GM12878 (cell line): ENCODE measurements around the gene QRFP. TPM values are rescaled to one million over a fixed set of nuclear protein-coding genes. Genes with fewer than 3 reads are reported as not detected.

Experiments used
- ATAC-seq: fragments of 200-7000 bp; cut with Tn5 transposase; 3 replicates; pipeline ENCODE4 v1.9.1; 2020; ENCODE audit warnings: mild to moderate bottlenecking, moderate library complexity
- BruUV-seq: library from RNA; stranded (reverse); fragments of 400-500 nt; replicated peaks from 2 replicates; lab custom pipeline; 2021; lab: Mats Ljungman, UMichigan
- CTCF ChIA-PET: fragments of 300-600 bp; sonication (Branson Sonifier 250); formaldehyde crosslinking; extraction: SDS; loops from one replicate; lab custom pipeline; 2021; ENCODE audit warnings: inconsistent platforms; lab: Yijun Ruan, JAX
- POLR2A ChIA-PET: fragments of 350-600 bp; formaldehyde crosslinking; extraction: SDS; loops from one replicate; lab custom pipeline; 2021; ENCODE audit warnings: inconsistent platforms; lab: Charles Lee
- RAD21 ChIA-PET: fragments of 300-600 bp; sonication (Branson Sonifier 250); formaldehyde crosslinking; loops from one replicate; lab custom pipeline; 2023; ENCODE audit warnings: antibody characterized with exemption; ENCODE audit not compliant: unreplicated experiment; lab: Charles Lee
- SMC1A ChIA-PET: fragments of 300-600 bp; sonication (Branson Sonifier 250); formaldehyde crosslinking; loops from one replicate; lab custom pipeline; 2023; ENCODE audit not compliant: unreplicated experiment, uncharacterized antibody; lab: Charles Lee
- DNase-seq: peaks from one replicate; pipeline ENCODE4 v3.0.0-alpha.2; 2011; ENCODE audit warnings: low read depth, low spot score
- FAIRE-seq: peaks from 3 replicates; lab custom pipeline; 2011; peaks lifted over from hg19 to GRCh38; lab: Jason Lieb, UNC
- H2AFZ ChIP-seq: 2 replicates; pipeline ENCODE4 v1.6.0; 2011; ENCODE audit warnings: low read depth, low read length, control low read depth; ENCODE audit not compliant: control insufficient read depth
- H3K27ac ChIP-seq: 2 replicates; pipeline ENCODE4 v1.5.1; 2011; ENCODE audit warnings: control low read depth; ENCODE audit not compliant: control insufficient read depth, insufficient read depth
- H3K27me3 ChIP-seq, 2 experiments: replicated peaks in 1 of 2; 2 replicates each; pipeline versions ENCODE4 v1.6.0 to v1.6.1; 2011; ENCODE audit warnings: low read length in 1 of 2; ENCODE audit not compliant: control insufficient read depth in 2 of 2, insufficient read depth in 2 of 2
- H3K36me3 ChIP-seq, 2 experiments: 2 replicates each; pipeline ENCODE4 v1.5.1; 2011; ENCODE audit warnings: low read length in 1 of 2; ENCODE audit not compliant: control insufficient read depth in 2 of 2, insufficient read depth in 2 of 2
- H3K4me1 ChIP-seq: 2 replicates; pipeline ENCODE4 v1.6.1; 2011; ENCODE audit warnings: mild to moderate bottlenecking, low read length, moderate library complexity, mixed read lengths; ENCODE audit not compliant: control insufficient read depth, insufficient read depth
- H3K4me2 ChIP-seq: 2 replicates; pipeline ENCODE4 v1.6.0; 2011; ENCODE audit warnings: control low read depth; ENCODE audit not compliant: control insufficient read depth, insufficient read depth
- H3K4me3 ChIP-seq: fragments of 200-600 bp; sonication (generic); 2 replicates; pipeline ENCODE4 v1.5.1; 2016
- H3K79me2 ChIP-seq: 2 replicates; pipeline ENCODE4 v1.6.0; 2011; ENCODE audit warnings: low read length; ENCODE audit not compliant: control insufficient read depth, insufficient read depth
- H3K9ac ChIP-seq: 2 replicates; pipeline ENCODE4 v1.8.0; 2011; ENCODE audit warnings: low read length, control low read depth, mixed read lengths; ENCODE audit not compliant: control insufficient read depth, insufficient read depth
- H3K9me3 ChIP-seq: replicated peaks from 3 replicates; pipeline ENCODE4 v1.5.1; 2011; ENCODE audit warnings: mild to moderate bottlenecking, low read length; ENCODE audit not compliant: control insufficient read depth, insufficient read depth
- H4K20me1 ChIP-seq: 2 replicates; pipeline ENCODE4 v1.6.0; 2011; ENCODE audit not compliant: control insufficient read depth, insufficient read depth
- ASH2L ChIP-seq: fragments of 300-600, 200-600 bp; sonication (generic); IDR thresholded peaks from 2 replicates; pipeline ENCODE4 v1.6.1; 2017; ENCODE audit warnings: low read depth, mild to moderate bottlenecking, borderline replicate concordance
- EP300 ChIP-seq, 2 experiments: fragments of 150-350 bp in 1 of 2; IDR thresholded peaks; 2 replicates each; pipeline ENCODE4 v1.6.1; 2011 to 2012; ENCODE audit warnings: low read depth in 2 of 2, low read length in 2 of 2, borderline replicate concordance in 1 of 2, improper control_type of control experiment in 1 of 2, inconsistent platforms in 1 of 2; ENCODE audit not compliant: control insufficient read depth in 1 of 2
- ETV6 ChIP-seq, 2 experiments: fragments of 450-650 bp in 1 of 2; IDR thresholded peaks in 1 of 2; conservative IDR thresholded peaks in 1 of 2; 2 replicates each; pipeline ENCODE4 v1.6.1; 2014; ENCODE audit warnings: antibody characterized with exemption in 1 of 2, borderline replicate concordance in 1 of 2, low read depth in 1 of 2, mild to moderate bottlenecking in 1 of 2, moderate library complexity in 1 of 2
- FOS ChIP-seq: IDR thresholded peaks from 3 replicates; pipeline ENCODE4 v1.6.1; 2011; ENCODE audit warnings: borderline replicate concordance; ENCODE audit not compliant: insufficient read length; ENCODE audit errors: extremely low read depth
- KDM1A ChIP-seq: fragments of 200-600 bp; sonication (generic); IDR thresholded peaks from 2 replicates; pipeline ENCODE4 v1.6.1; 2016; ENCODE audit warnings: borderline replicate concordance
- RAD51 ChIP-seq: fragments of 450-650 bp; IDR thresholded peaks from 2 replicates; pipeline ENCODE4 v1.6.1; 2016; ENCODE audit warnings: moderate library complexity, mild to moderate bottlenecking, inconsistent platforms
- ZBTB11 ChIP-seq: fragments of 450-650 bp; formaldehyde crosslinking; IDR thresholded peaks from 2 replicates; pipeline ENCODE4 v1.5.0; 2022; ENCODE audit warnings: mild to moderate bottlenecking, missing genetic modification characterization
- ZNF207 ChIP-seq: fragments of 450-650 bp; IDR thresholded peaks from 2 replicates; pipeline ENCODE4 v1.6.1; 2014; ENCODE audit warnings: antibody characterized with exemption, mild to moderate bottlenecking, borderline replicate concordance
- ZNF384 ChIP-seq: IDR thresholded peaks from 2 replicates; pipeline ENCODE4 v1.6.1; 2012; ENCODE audit warnings: low read depth, mild to moderate bottlenecking, low read length, improper control_type of control experiment, borderline replicate concordance
- WGBS: methylation state at CpG from one replicate; pipeline ENCODE4 v1.1.6; 2016; ENCODE audit warnings: low lambda C conversion rate; ENCODE audit not compliant: insufficient replicate concordance, insufficient coverage; ENCODE audit errors: missing lambda C conversion rate; 5-methylcytosine and 5-hydroxymethylcytosine counted together
- in situ Hi-C: fragments of 300-500 bp; cut with MboI; formaldehyde crosslinking; loops from 9 replicates; pipeline ENCODE4 v1.14.3; 2018; ENCODE audit warnings: mixed read lengths
- intact Hi-C: fragments of 100-400 bp; cut with micrococcal nuclease; formaldehyde crosslinking; loops from one replicate; pipeline ENCODE4 v1.14.2; 2022; ENCODE audit not compliant: unreplicated experiment
- polyA plus RNA-seq, 11 experiments: library from polyadenylated mRNA; depleted of rRNA in 4 of 11; unstranded in 6 of 11; stranded (reverse) in 5 of 11; fragments of >200 nt; fragmentation: Nextera tagmentation in 4 of 11; fragmentation: Illumina TruSeq in 1 of 11; extraction: Ambion mirVana in 4 of 11; extraction: Trizol in 1 of 11; gene quantifications; 1 replicate in 1 of 11; 2 replicates in 10 of 11; pipeline versions ENCODE4 v1.2.1 to v1.2.3, GENCODE V29; 2011 to 2016; ENCODE audit warnings: inconsistent platforms in 2 of 11, missing spikeins in 2 of 11, low read depth in 1 of 11
- total RNA-seq, 4 experiments: library from RNA; depleted of rRNA in 3 of 4; stranded (reverse); fragments of >200 nt in 3 of 4; fragmentation: Illumina TruSeq in 1 of 4; extraction: Trizol in 1 of 4; gene quantifications; 2 replicates each; pipeline versions ENCODE4 v1.2.1 to v1.2.3, GENCODE V29; 2013 to 2021
- TF ChIP-seq, protein P1 (sequence below): IDR thresholded peaks from 2 replicates; pipeline ENCODE4 v1.6.1; 2011; ENCODE audit warnings: borderline replicate concordance, low read depth, mild to moderate bottlenecking, moderate library complexity, mixed read lengths, low read length; ENCODE audit not compliant: insufficient read depth; ENCODE audit errors: extremely low read length
- TF ChIP-seq, protein P2 (sequence below): fragments of 450-650 bp; IDR thresholded peaks from 2 replicates; pipeline ENCODE4 v1.6.1; 2017; ENCODE audit warnings: mild to moderate bottlenecking

The QRFP gene
- total and polyA plus RNA-seq, 10 of the 15 experiments (the other 5 are each of a cell fraction or from before 2014, with no cell fraction given), result not detected

GRCh38 chr9:130921989-130922892 lies 25.6 kb upstream of the QRFP start:
- FAIRE-seq, result no peak
- TF ChIP-seq, protein P1, sequence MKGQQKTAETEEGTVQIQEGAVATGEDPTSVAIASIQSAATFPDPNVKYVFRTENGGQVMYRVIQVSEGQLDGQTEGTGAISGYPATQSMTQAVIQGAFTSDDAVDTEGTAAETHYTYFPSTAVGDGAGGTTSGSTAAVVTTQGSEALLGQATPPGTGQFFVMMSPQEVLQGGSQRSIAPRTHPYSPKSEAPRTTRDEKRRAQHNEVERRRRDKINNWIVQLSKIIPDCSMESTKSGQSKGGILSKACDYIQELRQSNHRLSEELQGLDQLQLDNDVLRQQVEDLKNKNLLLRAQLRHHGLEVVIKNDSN, result no peak
- TF ChIP-seq KDM1A (no peak), ETV6 (conservative IDR thresholded peaks at IDR 0.05 in 1 of 2, IDR thresholded peaks at IDR 0.05 in 1 of 2; ENCODE audit: borderline replicate concordance in 1 of 2, low read depth in 1 of 2) (no peak), ZBTB11 (CRISPR knock-in tag) (no peak), FOS (no peak), EP300 (IDR thresholded peaks at IDR 0.05; ENCODE audit: borderline replicate concordance in 1 of 2, control insufficient read depth in 1 of 2, low read depth in 2 of 2, low read length in 2 of 2) (no peak), ZNF384 (no peak), ZNF207 (no peak), RAD51 (no peak), ASH2L (no peak)
- TF ChIP-seq, protein P2, sequence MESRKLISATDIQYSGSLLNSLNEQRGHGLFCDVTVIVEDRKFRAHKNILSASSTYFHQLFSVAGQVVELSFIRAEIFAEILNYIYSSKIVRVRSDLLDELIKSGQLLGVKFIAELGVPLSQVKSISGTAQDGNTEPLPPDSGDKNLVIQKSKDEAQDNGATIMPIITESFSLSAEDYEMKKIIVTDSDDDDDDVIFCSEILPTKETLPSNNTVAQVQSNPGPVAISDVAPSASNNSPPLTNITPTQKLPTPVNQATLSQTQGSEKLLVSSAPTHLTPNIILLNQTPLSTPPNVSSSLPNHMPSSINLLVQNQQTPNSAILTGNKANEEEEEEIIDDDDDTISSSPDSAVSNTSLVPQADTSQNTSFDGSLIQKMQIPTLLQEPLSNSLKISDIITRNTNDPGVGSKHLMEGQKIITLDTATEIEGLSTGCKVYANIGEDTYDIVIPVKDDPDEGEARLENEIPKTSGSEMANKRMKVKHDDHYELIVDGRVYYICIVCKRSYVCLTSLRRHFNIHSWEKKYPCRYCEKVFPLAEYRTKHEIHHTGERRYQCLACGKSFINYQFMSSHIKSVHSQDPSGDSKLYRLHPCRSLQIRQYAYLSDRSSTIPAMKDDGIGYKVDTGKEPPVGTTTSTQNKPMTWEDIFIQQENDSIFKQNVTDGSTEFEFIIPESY, result no peak
- ChIA-PET CTCF (no interaction called here), SMC1A (no interaction called here), RAD21 (no interaction called here), POLR2A (no interaction called here)
- ATAC-seq, result no peak
- Histone ChIP-seq H3K9ac (no peak overlapping the region), H3K4me1 (peaks cover 10% of the 10 kb centered on the region), H3K9me3 (no peaks in the 10 kb centered on the region), H3K79me2 (no peaks in the 10 kb centered on the region), H3K4me3 (no peak overlapping the region), H3K36me3 (no peaks in the 10 kb centered on the region), H4K20me1 (no peaks in the 10 kb centered on the region), H3K4me2 (no peak overlapping the region), H3K27ac (no peak overlapping the region), H3K27me3 (no peaks in the 10 kb centered on the region; a peak in 1 of 4 replicates), H2AFZ (no peak overlapping the region)
- in situ Hi-C loops (no loop called here), intact Hi-C loops (no loop called here)
- DNase-seq, result no peak
- WGBS, result 21% methylated on average over 31 of the region's 31 CpGs
- BruUV-seq, result no TSS peak
